ENCODE data around the gene DBF4.

GRCh38 chr7:87877366-87878040, 1.2 kb downstream of the DBF4 start:
- TF ChIP-seq POLR2A (IDR thresholded peaks at IDR 0.05): no peak
- no peak for TF ChIP-seq CTCF (IDR thresholded peaks at IDR 0.05)
